GM18498 (cell line): ENCODE results near the gene TEC.

Experiments used
- ATAC-seq: cut with Tn5 transposase; IDR thresholded peaks from one replicate; pipeline ENCODE4 v1.9.1; 2021; ENCODE audit warnings: mild to moderate bottlenecking, moderate library complexity; ENCODE audit not compliant: unreplicated experiment

The TEC gene

GRCh38 chr4:48095441-48095840, 174.2 kb downstream of the TEC start:
- no peak for ATAC-seq

- no peak for ATAC-seq
Observed at GRCh38 chr4:48093991-48094416, 175.6 kb downstream of the TEC start.

GRCh38 chr4:48090621-48091020, 179.0 kb downstream of the TEC start:
- ATAC-seq: no peak

GRCh38 chr4:48085821-48086589, 183.6 kb downstream of the TEC start:
- ATAC-seq: no peak
